Inferior parietal cortex (tissue), 1 donor: ENCODE measurements around the gene C5orf52.
"Not testable (repeated sequence)": the region's sequence is repeated elsewhere in the genome, so short reads cannot be mapped to it uniquely, and the experiment has no call there.

Experiments used
- DNase-seq: peaks from one replicate; pipeline ENCODE4 v3.0.0-alpha.2; 2016; ENCODE audit errors: extremely low spot score

The C5orf52 gene

DNA sequence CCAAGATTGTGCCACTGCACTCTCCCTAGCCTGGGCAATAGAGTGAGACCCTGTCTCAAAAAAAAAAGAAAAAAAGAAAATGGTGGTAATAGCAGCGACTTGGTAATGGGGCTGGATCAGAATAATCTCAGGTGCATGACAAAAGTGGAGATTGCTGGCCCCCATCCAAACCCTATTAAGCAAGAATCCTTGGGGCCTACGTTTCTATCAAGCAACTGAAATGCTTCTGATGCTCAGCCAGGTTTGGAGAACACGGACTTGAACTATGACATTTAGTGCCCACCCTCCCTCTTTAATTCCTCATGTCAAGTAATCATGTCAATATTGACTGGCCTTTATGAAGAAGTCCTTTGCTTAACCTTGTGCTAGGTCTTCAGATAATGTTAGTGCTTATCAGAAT is 6.6 kb downstream of the C5orf52 start:
- DNase-seq, result no peak

DNA sequence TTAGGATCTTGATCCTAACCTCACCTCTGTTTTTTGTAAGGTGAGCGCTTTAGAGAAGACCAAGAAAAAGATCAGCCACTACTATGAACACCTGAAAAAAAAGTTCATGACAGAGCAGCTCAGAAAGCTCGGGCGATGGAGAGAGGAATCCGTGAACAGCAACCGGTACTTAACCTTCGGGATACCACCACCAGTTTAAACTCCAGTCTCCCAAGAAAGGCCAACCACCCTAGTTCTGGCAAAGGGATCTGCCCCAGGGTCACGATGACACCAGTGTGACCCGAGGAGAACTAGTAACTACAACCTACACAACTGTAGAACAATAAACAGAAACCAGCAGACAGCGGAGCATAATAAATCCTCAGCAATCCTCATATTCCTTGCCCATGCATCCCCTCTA is 8.5 kb downstream of the C5orf52 start:
- DNase-seq, result no peak

DNA sequence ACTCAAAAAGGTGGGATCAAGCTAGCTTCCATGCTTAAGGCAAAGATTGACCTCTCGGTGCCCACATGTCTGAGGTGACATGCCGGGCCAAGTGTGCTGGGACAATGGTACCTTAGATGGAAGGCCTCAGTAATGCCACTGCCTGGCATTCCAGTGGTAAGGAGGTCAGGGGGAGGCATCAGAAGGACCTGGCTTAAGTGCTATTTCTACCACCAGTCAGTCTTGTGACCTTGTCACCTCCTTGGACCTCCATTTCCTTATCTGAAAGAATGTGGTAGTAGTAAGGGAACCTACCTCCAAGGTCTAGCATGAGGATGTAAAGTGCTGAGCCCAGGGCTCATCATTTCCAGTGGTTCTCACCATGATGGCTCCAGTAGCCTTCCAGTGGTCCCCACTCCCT is 8.9 kb downstream of the C5orf52 start:
- no peak for DNase-seq

DNA sequence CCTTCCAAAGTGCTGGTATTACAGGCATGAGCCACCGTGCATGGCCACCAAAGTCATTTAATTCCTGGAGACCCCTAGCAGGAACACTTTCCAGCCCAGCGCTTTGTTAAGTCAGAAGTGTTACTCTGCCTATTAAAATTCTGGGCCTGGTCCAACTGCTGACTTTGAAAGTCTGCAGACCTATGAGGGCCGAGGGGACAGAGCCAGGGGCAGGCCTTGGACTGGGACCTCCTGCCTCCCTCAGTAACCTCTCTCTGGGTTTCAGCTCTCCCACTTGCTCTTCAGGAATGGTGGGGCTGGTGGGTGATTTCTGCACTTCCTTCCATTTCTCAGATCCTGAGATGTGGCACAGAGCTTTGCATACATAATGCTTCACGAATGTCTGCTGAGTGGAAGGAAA is 9.7 kb downstream of the C5orf52 start:
- no peak for DNase-seq

DNA sequence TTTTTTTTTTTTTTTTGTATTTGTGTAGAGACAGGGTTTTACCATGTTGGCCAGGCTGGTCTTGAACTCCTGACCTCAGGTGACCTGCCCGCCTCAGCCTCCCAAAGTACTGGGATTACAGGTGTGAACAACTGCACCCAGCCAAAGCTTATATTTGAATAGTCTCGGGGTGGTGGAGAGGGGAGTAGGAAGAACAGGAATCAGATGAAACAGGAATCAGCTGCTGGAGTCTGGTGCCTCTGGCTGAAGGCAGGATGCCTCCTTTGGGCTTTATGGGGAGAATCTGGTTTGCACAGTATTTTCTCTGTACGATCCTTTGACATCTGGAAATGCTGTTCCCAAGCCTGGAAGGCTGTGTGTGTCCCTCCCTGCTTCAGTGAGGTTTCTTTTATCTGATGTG is 10.9 kb downstream of the C5orf52 start:
- DNase-seq, result no peak

DNA sequence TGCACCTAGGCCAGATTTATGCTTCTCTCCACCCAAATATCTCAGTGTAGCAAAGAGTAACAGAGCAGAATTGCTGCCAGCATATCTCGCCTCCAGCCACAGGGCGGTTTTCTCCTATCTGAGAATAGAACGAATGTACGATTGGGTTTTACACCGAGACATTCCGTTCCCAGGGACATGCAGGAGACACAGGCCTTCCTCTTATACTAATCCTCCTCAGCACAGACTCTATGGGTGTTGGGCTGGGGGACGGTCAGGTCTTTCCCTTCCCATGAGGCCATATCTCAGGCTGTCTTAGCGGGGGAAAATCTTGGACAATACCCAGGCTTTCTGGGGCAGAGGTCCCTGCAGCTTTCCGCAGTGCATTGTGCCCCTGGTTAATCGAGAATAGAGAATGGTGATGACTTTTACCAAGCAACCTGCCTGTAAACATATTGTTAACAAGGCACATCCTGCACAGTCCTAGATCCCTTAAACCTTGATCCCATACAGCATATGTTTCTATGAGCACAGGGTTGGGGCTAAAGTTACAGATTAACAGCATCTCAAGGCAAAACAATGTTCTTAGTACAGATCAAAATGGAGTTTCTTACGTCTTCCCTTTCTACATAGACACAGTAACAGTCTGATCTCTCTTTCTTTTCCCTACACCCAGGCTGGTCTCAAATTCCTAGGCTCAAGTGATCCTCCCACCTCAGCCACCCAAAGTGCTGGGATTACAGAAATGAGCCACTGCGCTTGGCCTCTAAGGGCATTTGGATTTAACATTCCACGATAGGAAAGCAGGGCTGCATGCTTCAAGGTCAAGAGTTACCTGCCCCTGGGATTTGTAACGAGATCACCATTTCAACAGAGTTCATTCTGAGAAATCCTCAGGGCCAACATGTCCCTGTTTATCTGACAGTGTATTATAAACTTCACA is 15.2 kb downstream of the C5orf52 start:
- DNase-seq, result not testable (repeated sequence)

DNA sequence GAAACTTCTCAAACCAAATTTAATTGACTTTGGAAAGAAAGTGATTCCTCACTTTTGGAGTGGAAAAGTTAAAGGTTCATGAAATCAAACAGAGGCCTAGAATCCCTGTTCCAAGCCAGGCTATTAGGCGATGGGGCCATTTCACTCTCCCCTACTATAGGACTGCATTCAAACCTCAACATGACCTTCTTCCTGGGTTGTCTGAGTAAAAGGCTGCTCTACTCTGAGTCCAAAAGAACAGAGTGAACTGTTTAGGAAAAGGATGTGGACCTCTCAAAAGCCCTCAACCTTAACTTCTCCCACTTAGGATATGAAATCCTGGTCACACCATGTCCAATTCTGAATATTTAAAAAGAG is 15.8 kb downstream of the C5orf52 start:
- DNase-seq, result no peak

DNA sequence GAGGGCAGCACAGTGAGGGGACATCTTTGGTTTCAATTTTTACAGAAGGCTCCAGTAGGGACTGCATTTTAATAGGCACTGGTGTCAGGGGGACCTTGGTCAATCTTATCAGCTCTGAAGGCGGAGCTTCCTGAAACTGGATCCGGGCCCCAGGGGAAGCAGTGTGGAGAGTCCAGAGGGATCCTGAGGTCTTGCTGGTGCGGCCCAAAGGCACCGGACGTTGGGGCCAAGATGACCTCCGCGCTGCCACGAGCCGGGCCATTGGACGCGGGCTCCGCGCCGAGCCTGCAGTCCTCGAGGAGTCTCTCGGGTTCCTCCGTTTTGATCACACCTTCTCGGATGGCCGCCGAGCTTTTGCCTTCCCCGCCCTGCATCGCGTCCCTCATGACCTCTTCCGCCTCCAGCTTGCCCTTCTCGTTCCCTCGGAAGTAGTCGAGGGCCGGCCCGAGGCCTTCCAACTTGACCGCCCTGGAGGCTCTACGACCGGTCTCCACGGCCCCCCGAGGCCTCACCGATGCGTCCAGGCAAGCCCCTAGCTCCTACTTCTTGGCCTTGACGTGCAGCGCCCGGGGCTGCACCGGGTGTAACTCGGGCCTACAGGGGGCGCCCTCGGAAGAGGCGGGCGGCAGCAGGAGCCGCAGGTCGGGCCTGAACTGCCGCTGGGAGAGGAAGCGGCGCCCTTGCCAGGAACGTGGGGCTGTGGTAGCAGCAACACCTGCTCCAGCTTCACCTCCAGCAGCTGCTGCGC is 18.8 kb downstream of the C5orf52 start:
- DNase-seq, result no peak

DNA sequence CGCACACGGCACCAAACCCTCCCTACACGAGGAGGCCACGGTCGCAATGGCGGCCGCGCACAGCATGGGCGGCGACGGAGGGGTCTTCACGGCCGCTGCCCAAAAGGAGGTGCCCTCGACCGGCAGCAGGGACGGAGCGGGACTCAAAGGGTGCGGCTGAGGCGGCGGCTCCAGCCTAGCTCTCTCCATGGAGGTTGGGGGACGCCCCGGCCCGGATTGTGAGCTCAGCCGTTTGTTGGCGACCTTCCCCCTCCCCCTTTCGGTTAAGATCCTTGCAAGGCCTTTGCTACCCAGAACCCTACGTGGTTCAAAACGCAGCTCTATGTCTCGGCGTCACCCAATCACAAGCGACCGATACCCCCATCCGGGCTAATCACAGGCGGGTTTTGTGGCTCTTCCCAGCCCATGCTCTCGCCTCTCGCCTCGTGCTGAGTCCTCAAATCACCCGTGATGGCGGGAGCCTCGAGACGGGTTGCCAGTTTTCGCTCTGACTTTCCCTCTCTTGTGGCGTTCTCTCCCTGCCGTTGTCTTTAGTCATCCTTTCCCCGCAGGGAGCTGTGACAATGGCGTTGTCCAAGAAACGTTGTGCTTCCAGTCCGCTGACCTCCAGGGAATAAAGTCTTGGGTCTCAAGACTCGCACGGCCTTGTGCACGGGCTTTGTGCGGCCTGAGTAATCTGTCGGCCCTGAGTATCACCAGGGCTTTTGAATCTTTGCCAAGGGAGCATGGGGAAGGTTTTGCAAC is 19.5 kb downstream of the C5orf52 start:
- no peak for DNase-seq

DNA sequence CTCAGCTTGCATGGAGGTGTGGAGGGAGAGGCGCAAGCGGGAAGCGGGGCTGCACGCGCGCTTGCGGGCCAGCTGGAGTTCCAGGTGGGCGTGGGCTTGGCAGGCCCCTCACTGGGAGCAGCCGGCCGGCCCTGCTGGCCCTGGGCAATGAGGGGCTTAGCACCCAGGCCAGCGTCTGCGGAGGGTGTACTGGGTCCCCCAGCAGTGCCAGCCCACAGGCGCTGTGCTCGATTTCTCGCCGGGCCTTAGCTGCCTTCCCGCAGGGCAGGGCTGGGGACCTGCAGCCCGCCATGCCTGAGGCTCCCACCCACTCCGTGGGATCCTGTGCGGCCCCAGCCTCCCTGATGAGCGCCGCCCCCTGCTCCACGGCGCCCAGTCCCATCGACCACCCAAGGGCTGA is 22.5 kb downstream of the C5orf52 start:
- DNase-seq, result not testable (repeated sequence)

DNA sequence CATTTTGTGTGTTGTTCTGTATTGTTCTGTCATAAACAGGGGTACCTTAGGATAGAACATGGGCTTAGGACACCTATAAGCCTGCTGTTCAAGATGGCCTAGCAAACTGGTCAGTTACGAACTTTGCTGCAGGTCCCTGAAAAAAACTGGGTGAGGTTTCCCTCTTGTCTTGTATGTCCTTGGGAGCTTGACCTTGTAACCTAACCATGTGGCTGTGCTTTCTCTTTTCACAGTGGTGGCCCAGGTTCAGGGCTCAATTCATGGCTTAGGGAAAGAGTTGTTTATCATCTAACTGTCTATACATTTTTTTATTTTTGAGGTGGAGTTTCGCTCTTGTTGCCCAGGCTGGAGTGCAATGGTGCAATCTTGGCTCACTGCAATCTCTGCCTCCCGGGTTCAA is 24.8 kb downstream of the C5orf52 start:
- DNase-seq, result not testable (repeated sequence)

DNA sequence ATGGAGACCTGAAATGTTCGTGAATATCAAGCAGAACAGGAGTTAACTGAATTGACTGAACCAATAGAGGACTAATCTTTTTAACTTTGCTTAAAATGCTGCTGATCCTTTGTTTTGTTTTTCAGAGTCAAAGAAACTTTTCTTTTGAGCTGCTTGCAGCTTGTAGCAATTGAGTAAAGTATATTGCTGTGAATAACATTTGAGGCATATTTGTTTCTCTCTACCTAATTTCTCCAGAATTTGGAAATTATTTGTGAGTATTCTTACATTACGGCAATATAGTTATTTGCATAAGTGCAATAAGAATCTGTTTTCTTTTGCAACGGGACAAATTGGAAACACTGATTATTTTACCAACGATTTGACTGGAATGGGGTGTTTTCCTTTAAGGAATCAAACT is 27.3 kb downstream of the C5orf52 start:
- not testable (repeated sequence) for DNase-seq

DNA sequence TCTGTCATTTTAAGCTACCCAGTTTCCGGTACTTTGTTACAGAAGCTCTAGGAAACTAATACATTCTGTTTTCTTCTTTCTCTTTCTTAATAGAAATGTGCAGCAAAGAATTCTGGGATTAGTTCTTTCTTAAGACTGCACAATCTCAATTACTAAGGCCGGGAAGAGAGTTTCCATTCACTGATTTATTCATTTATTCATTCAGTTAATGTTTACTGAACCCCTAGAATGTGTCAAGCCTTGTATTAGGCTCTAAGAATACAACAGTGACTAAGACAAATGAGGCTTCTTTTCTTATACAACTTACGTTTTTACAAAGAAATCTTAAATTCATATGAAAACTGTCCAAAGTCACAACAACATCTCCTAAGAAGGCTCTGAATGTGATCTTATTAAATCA is 32.4 kb downstream of the C5orf52 start:
- no peak for DNase-seq

DNA sequence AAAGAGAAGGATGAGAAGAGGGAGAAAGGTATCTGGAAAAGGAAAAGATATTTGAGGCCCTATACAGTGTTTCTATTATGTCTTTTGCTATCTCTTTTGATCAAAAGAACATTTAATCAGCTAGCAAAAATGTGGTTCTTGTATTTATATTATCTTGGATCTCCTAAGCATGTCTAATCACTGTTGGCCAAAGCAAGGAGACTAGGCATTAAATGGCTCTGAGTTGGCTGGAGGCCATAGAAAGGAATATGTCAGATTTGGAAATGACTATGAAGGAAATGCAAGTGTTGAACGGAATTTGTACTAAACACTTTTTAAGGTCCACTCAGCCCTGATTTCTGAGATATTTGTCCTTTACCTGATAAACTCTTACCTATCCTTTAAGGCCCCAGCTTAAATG is 37.5 kb downstream of the C5orf52 start:
- no peak for DNase-seq

DNA sequence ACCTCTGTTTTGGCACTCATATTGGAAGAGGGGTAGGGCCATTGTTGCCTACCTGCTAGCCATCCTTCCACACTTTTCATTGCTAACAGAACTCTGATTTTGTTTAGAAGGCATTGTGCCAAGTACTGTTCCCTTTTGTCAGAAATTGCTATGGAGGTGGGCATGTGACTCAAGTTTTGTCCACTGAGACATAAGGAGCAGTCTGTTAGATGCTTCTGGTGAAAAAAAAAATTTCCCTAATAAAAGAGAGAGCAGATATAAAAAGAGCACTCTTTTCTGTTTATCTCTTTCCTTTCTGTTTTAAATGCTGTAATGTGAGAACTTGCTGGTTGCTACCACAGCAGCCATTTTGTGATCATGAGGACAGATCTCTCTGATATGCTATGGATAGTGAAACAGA is 38.0 kb downstream of the C5orf52 start:
- DNase-seq, result no peak

DNA sequence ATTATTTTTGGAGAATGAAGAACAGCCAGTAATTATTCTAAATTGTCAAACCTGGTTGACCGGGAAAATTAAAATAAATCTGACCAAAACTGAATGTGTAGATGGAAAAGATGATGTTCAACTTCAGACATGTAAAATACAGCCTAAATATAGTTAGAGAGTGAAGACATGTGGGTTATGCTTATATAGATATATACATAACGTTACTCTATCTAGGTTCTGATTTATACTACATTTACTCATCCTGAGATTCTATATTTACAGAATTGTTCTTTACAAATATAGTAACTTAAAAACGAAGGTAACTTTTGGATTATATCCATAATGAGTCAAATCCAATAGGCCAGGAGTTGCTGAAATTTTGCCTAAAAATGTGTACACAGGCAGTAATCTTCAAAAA is 39.1 kb downstream of the C5orf52 start:
- DNase-seq, result no peak

DNA sequence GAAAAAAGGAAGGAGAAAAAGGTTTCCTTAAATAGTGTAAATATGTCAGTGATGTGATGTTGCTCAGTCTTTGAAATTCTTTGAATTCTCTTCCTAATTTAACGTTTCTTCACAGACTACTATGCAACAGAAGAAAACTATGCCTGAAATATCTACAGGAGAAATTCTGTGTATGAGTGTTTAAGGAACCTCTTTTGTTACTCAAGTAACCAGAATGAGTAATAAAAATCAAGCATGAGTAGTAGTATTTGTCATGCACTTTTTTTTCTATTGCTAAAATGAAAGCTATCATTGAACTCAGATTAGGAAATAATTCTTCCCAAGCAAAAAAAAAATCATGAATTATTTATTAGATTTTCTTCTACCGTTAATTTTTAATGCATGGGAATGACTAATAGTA is 39.5 kb downstream of the C5orf52 start:
- DNase-seq, result no peak

DNA sequence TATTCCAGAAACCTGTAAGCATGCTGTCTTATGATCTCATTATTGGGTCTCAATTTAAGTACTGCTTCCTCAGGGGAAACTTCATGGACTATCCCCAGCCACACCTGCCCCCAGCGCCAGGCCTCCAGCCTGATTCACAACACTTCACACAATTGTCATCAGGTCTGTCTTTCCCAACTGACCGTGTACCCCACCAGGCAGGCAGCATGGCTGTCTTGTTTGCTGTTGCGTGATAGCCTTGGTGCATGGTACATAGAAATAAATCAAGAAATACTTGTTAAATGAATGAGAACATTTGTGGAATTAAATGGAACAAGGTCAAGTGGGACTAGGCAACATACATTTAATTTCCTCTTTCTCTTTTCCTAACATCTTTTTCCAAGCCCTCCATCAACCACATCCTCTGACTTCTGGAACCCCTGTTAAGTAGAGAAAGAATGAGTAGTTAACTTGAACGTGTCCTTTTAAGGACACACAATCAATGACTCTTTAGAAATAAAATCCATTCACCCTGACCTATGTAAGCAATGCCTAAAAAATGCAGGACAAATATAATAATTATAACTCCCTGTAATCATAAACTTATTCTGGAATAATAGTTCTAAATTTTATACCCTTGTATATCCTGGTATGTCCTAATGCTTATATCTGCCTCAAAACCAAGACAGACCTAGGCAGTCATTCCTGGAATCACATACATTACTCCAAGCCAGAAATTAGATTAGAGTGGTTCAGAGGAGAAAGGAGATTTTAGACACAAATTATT is 42.7 kb downstream of the C5orf52 start:
- no peak for DNase-seq

DNA sequence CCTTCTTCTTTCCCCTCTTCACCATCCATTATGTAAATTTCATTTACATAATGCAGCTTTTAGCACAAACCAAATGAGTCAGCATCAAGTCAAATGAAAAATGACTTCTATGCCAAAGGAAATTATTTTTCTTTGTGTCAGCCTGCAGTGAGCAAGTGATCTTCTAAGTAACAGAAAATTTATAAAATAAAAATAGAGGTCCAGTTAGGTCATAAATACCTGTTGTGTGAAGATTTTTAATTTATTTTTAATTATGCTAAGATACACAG is 43.2 kb downstream of the C5orf52 start:
- DNase-seq, result no peak

DNA sequence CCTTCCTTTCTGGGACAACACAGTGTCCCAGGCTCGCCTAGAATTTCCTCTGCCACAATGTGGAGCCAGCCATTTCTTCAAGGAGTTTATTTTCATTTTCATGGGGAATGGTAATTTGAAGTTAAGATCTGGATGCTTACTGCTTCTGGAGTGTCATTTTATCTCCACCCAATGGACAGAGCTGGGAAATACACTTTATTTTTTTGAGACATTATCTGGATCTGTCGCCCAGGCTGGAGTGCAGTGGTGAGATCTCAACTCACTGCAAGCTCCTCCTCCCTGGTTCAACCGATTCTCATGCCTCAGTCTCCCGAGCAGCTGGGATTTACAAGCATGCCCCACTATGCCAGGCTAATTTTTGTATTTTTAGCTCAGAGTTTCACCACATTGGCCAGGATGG is 47.2 kb downstream of the C5orf52 start:
- DNase-seq, result peak; percentile 83

DNA sequence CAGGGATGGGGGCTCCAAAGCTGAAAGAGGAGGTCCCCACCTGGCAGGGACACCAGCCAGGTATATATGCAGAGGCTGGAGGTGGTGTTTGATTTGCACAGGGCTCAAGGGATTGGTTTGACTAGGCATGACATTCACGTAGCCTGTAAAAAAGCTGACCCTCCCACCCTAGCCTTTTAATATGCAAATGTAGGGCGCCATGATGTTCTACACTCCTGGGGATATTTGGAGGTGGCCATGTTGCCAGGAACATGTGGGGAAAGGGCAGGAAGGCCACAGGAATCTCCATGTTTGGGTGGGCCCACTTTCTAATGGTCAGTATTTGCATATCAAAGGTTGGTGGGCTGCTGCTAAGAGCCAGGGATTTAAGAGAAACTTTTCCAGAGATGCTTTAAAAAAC is 47.9 kb downstream of the C5orf52 start:
- DNase-seq, result no peak

DNA sequence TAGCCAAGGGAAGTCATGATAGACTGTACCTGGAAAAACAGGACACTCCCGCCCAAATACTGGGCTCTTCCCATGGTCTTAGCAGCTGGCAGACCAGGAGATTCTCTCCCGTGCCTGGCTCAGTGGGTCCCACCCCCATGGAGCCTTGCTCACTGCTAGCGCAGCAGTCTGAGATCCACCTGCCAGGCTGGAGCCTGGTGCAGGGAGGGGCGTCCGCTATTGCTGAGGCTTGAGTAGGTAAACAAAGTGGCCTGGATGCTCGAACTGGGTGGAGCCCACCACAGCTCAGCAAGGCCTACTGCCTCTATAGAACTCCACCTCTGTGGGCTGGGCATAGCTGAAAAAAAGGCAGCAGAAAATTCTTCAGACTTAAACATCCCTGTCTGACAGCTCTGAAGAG is 49.8 kb downstream of the C5orf52 start:
- DNase-seq, result no peak
